HG03521 (cell line): ENCODE measurements around the gene OXT.
"Not testable (repeated sequence)": the region's sequence is repeated elsewhere in the genome, so short reads cannot be mapped to it uniquely, and the experiment has no call there.

Experiments
- ATAC-seq: cut with Tn5 transposase; IDR thresholded peaks from one replicate; pipeline ENCODE4 v1.9.1; 2021; ENCODE audit warnings: mild to moderate bottlenecking, moderate library complexity; ENCODE audit not compliant: unreplicated experiment

OXT gene

GRCh38 chr20:3047486-3048419 lies 23.7 kb upstream of the OXT start:
- ATAC-seq = no peak

GRCh38 chr20:3051385-3052019 lies 19.9 kb upstream of the OXT start:
- no peak for ATAC-seq

GRCh38 chr20:3059489-3059888 lies 11.9 kb upstream of the OXT start:
- no peak for ATAC-seq

GRCh38 chr20:3064119-3064518 lies 7.3 kb upstream of the OXT start:
- ATAC-seq = not testable (repeated sequence)

- no peak for ATAC-seq
Observed at GRCh38 chr20:3067139-3068014, 4.0 kb upstream of the OXT start.

GRCh38 chr20:3068075-3068474 lies 3.3 kb upstream of the OXT start:
- no peak for ATAC-seq

- ATAC-seq = no peak
Observed at GRCh38 chr20:3068986-3069900, 2.2 kb upstream of the OXT start.

GRCh38 chr20:3070725-3071124 lies 695 bp upstream of the OXT start:
- ATAC-seq = no peak

- no peak for ATAC-seq
Observed at GRCh38 chr20:3071266-3071609, 182 bp upstream of the OXT start.

- no peak for ATAC-seq
Observed at GRCh38 chr20:3072530-3073250, 1.3 kb downstream of the OXT start.

GRCh38 chr20:3073251-3073643 lies 1.8 kb downstream of the OXT start:
- ATAC-seq = not testable (repeated sequence)

- no peak for ATAC-seq
Observed at GRCh38 chr20:3074812-3075211, 3.4 kb downstream of the OXT start.

GRCh38 chr20:3075315-3075714 lies 3.9 kb downstream of the OXT start:
- ATAC-seq = not testable (repeated sequence)

GRCh38 chr20:3077618-3078134 lies 6.3 kb downstream of the OXT start:
- no peak for ATAC-seq

GRCh38 chr20:3080939-3081388 lies 9.5 kb downstream of the OXT start:
- no peak for ATAC-seq

GRCh38 chr20:3081641-3082040 lies 10.2 kb downstream of the OXT start:
- no peak for ATAC-seq

GRCh38 chr20:3082306-3082951 lies 11.0 kb downstream of the OXT start:
- ATAC-seq = no peak

- ATAC-seq = no peak
Observed at GRCh38 chr20:3082955-3083952, 11.8 kb downstream of the OXT start.
